Measurements from ENCODE around the gene GAPVD1.

GRCh38 chr9:125260561-125260960 is 1.1 kb upstream of the GAPVD1 start:
- no peak for TF ChIP-seq CTCF (IDR thresholded peaks at IDR 0.05)
- TF ChIP-seq POLR2A (IDR thresholded peaks at IDR 0.05), result no peak
